GM21723 (cell line): ENCODE measurements around the gene EIPR1.
"Not testable (repeated sequence)": the region's sequence is repeated elsewhere in the genome, so short reads cannot be mapped to it uniquely, and the experiment has no call there.

ENCODE experiments used
- ATAC-seq: cut with Tn5 transposase; IDR thresholded peaks from one replicate; pipeline ENCODE4 v1.9.1; 2021; ENCODE audit warnings: mild to moderate bottlenecking, moderate library complexity; ENCODE audit not compliant: unreplicated experiment

Gene EIPR1

DNA sequence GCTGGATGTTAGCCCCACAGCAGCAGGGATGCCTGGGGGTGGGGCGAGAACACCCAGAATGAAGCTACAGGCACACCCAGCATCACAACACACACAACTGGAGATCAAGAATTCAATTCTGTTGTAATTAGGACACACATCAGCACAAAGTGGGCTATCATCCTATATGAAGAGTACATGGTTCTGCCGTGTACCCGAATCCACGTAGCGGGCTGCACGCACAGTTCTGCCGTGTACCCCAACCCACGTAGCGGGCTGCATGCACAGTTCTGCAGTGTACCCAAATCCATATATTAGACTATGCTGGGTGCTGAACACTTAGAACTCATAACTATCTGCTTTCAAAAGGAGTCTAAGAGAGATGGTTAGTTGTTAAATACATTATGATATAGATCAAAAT is 86.5 kb downstream of the EIPR1 start:
- ATAC-seq: no peak

- ATAC-seq: no peak
These were observed 87.0 kb downstream of the EIPR1 start for GRCh38 chr2:3290655-3291054.

- ATAC-seq: no peak
These were observed 87.6 kb downstream of the EIPR1 start for GRCh38 chr2:3289971-3290370.

DNA sequence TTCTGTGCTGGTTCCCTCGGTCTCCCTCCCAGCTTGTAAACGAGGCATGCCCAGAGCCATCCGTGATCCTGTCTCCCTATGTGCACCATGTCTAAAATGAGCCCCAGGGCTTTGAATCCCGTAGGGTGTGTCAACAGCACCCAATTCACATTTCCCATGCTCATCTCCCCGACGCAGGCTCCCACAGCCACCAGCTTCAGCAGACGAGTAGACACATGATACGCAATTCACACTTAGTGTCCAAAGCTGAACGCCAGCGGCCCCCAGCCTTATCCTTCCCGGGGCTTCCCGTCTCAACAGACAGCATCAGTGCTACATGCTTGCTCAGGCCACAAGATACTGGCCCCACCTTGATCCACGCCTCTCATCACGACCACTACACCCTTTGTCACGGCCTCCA is 88.1 kb downstream of the EIPR1 start:
- no peak for ATAC-seq

- no peak for ATAC-seq
These were observed 88.5 kb downstream of the EIPR1 start for GRCh38 chr2:3289171-3289515.

DNA sequence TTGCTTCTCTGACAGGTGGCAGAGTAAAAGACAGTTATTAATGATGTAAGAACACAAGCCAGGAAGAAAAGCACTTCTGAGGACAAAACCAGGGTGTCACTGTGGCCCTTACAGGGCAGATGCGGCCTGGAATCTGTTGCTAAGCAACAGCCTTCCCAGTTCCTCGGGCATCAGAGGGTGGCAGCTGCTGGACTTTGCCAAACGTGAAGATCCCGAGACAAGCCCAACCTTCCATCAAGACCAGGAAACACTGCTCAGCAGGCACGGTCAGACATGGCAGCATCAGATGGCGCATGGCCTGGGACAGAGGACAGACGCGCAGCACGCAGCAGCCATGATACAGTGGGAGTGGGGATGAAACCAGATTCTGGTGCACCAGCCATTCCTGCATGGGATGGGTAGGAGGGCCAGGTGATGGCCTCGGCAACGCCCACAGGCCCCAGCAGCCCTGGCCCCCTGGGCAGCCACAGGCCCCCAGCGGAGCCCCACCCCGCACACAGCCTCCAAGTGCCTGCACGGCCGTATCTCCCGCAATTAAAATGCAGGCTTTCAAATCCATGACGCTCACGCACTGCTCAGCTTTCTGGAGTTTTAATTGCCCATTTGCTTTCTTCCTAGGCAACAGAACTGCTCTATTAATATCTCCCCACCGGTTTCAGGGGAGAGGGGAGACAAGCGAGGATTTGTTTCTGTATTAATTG is 89.0 kb downstream of the EIPR1 start:
- ATAC-seq: no peak

- no peak for ATAC-seq
These were observed 89.7 kb downstream of the EIPR1 start for GRCh38 chr2:3287896-3288295.

DNA sequence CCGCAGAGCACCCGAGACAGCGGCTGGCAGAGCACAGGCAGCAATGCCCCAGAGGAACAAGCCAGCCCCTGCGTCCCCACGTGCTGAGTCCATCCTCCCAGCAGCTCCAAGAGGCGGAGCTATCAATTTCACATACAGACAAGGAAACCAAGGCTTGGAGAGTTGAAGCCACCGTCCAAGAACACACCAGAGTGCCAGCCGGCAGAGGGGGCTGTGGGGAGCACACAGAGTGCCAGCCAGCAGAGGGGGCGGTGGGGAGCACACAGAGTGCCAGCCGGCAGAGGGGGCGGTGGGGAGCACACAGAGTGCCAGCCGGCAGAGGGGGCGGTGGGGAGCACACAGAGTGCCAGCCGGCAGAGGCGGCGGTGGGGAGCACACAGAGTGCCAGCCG is 91.0 kb downstream of the EIPR1 start:
- ATAC-seq: not testable (repeated sequence)

GRCh38 chr2:3285901-3286645 is 91.5 kb downstream of the EIPR1 start:
- no peak for ATAC-seq

- no peak for ATAC-seq
These were observed 92.7 kb downstream of the EIPR1 start for GRCh38 chr2:3284657-3285630.

GRCh38 chr2:3283876-3284656 is 93.6 kb downstream of the EIPR1 start:
- not testable (repeated sequence) for ATAC-seq

GRCh38 chr2:3283206-3283605 is 94.4 kb downstream of the EIPR1 start:
- ATAC-seq: no peak

DNA sequence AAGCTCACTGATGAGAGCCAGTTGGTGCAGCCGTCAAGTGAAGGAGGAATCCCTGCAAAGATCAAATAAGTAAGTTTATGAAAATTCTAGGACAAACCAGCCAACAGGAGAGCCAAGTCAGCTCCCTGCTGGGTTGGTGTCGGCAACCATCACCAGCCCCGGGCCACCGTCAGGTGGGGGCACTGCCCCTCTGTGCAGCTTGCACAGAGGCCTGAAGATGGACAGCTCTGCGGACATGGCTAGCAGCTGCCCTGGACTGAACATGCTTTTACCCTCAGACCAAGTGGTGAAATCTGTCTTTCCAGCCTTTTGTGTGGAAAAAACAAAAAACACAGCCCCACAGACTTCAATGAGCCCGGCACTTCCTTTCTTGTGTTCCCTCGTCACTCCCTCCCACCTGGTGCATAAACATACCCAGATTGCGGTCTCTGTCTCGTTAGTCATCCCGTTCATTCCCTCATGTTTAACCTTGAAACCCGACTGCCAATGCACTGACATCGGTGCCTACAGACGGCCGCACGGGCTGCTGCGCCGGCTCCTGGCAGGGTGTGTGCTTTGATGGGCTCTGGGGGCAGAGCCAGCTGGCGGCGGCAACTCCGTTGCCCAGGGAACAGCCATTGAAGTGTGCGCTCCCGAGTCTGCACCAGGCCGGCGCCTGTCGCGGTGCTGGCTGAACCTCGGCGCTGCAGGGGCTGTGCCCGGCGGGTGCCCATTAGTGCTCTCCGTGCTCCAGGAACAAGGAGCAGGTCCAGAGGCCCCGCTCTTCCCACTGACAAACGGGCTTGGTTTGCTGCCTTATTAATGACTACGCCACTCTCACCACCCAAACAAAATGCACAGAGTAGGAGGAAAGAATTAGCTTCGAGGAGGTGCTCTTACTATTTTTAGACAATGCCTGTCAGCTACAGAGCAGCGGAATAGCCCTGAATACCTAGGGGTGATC is 95.3 kb downstream of the EIPR1 start:
- no peak for ATAC-seq

- no peak for ATAC-seq
These were observed 96.7 kb downstream of the EIPR1 start for GRCh38 chr2:3280683-3281520.

DNA sequence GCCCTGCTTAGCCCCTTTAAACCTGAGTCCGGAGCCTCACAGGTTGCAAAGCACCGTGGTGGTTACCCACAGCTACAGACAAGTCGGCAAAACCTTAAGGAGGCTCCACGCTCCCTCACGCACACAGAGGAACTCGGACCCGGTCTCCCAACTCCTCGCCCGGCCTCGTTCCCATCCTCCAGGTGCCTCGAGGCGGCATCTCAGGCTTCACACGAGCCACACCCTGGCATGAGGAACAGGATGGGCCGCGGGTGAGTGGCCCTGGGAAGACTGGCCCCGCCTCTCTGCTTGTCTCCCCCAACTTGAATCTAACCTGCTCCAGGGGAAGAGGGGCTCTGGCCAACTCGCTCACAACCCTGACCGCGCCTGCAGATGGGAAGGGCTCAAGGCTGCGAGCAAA is 97.4 kb downstream of the EIPR1 start:
- ATAC-seq: no peak

DNA sequence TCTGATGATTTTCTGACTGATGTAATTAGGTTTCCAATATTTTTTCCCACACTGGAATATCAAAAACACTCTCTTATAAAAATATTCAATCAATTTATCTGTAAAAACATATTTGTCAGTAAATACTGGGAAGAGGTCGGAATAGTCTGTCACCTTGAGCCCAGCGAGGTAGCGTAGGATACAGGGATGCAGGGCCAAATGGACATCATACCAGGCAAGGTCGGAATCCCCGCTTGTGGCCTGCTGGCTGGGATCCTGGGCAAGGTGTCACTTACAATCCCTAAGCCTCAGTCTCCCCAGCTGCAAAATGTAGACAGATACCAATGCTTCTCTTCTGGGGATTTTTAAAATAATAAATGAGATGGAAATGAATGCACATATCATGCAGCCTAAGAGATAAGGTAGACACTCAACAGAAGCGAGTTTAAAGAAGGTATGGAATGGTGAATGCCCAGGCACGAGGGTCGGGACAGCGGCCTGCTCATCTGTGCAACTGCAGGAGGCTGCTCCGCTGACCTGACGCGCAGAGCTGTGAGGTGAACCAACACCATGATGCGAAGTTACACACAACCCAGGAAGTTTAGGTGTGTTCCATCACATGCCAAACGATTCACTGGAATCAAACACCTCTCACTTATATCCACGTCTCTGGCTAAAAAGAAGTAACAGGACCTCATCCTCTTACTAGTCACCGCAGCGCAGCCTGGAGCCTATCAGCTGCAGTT is 98.2 kb downstream of the EIPR1 start:
- ATAC-seq: no peak

DNA sequence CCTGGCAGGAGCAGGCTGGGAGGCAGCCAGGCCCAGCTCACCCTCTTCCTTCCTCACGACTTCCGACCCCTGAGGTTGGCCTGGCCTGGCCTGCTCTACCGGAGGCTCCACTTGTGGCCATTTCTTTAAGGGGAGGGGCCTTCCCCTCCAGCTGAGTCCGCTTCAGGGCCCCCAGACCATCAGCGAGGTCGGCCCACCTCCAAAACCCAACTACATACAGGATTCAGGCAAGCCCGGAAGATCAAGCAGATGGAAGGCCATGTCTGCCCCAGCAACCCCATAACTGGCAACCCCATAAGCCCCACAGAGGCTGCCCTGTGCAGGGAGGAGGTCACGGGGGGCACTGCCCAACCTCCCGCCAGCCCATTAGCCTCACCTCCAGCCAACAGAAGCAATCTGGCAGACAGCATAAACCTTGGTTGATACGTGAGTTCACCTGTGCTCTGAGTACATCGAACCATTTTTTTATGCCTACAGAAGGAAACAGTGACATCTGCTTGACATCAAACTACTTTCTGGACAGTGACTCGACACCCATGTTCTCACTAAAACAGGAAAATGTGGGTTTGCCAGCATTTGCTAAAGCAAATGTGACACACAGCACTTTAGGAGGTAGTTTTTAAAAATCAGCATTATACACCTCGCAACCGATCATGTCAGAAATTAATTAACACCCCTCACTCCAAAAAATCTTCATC is 98.9 kb downstream of the EIPR1 start:
- ATAC-seq: no peak
